GM12878 (cell line): ENCODE data around the gene CALM3. TPM values are rescaled to one million over a fixed set of nuclear protein-coding genes. Genes with fewer than 3 reads are reported as not detected.

Experiments
- ATAC-seq: fragments of 200-7000 bp; cut with Tn5 transposase; 3 replicates; pipeline ENCODE4 v1.9.1; 2020; ENCODE audit warnings: mild to moderate bottlenecking, moderate library complexity
- Bru-seq: library from RNA; stranded (reverse); fragments of 400-500 nt; gene quantifications from one replicate; lab custom pipeline; 2021; lab: Mats Ljungman, UMichigan
- BruChase-seq, 2 experiments: library from RNA; stranded (reverse); fragments of 400-500 nt; gene quantifications; one replicate each; lab custom pipeline; 2021; lab: Mats Ljungman, UMichigan
- BruUV-seq: library from RNA; stranded (reverse); fragments of 400-500 nt; replicated peaks from 2 replicates; lab custom pipeline; 2021; lab: Mats Ljungman, UMichigan
- CTCF ChIA-PET: fragments of 300-600 bp; sonication (Branson Sonifier 250); formaldehyde crosslinking; extraction: SDS; loops from one replicate; lab custom pipeline; 2021; ENCODE audit warnings: inconsistent platforms; lab: Yijun Ruan, JAX
- POLR2A ChIA-PET: fragments of 350-600 bp; formaldehyde crosslinking; extraction: SDS; loops from one replicate; lab custom pipeline; 2021; ENCODE audit warnings: inconsistent platforms; lab: Charles Lee
- RAD21 ChIA-PET: fragments of 300-600 bp; sonication (Branson Sonifier 250); formaldehyde crosslinking; loops from one replicate; lab custom pipeline; 2023; ENCODE audit warnings: antibody characterized with exemption; ENCODE audit not compliant: unreplicated experiment; lab: Charles Lee
- SMC1A ChIA-PET: fragments of 300-600 bp; sonication (Branson Sonifier 250); formaldehyde crosslinking; loops from one replicate; lab custom pipeline; 2023; ENCODE audit not compliant: unreplicated experiment, uncharacterized antibody; lab: Charles Lee
- DNase-seq: peaks from one replicate; pipeline ENCODE4 v3.0.0-alpha.2; 2011; ENCODE audit warnings: low read depth, low spot score
- FAIRE-seq: peaks from 3 replicates; lab custom pipeline; 2011; peaks lifted over from hg19 to GRCh38; lab: Jason Lieb, UNC
- H2AFZ ChIP-seq: 2 replicates; pipeline ENCODE4 v1.6.0; 2011; ENCODE audit warnings: low read depth, low read length, control low read depth; ENCODE audit not compliant: control insufficient read depth
- H3K27ac ChIP-seq: 2 replicates; pipeline ENCODE4 v1.5.1; 2011; ENCODE audit warnings: control low read depth; ENCODE audit not compliant: control insufficient read depth, insufficient read depth
- H3K27me3 ChIP-seq, 2 experiments: replicated peaks in 1 of 2; 2 replicates each; pipeline versions ENCODE4 v1.6.0 to v1.6.1; 2011; ENCODE audit warnings: low read length in 1 of 2; ENCODE audit not compliant: control insufficient read depth in 2 of 2, insufficient read depth in 2 of 2
- H3K36me3 ChIP-seq, 2 experiments: 2 replicates each; pipeline ENCODE4 v1.5.1; 2011; ENCODE audit warnings: low read length in 1 of 2; ENCODE audit not compliant: control insufficient read depth in 2 of 2, insufficient read depth in 2 of 2
- H3K4me1 ChIP-seq: 2 replicates; pipeline ENCODE4 v1.6.1; 2011; ENCODE audit warnings: mild to moderate bottlenecking, low read length, moderate library complexity, mixed read lengths; ENCODE audit not compliant: control insufficient read depth, insufficient read depth
- H3K4me2 ChIP-seq: 2 replicates; pipeline ENCODE4 v1.6.0; 2011; ENCODE audit warnings: control low read depth; ENCODE audit not compliant: control insufficient read depth, insufficient read depth
- H3K4me3 ChIP-seq: fragments of 200-600 bp; sonication (generic); 2 replicates; pipeline ENCODE4 v1.5.1; 2016
- H3K79me2 ChIP-seq: 2 replicates; pipeline ENCODE4 v1.6.0; 2011; ENCODE audit warnings: low read length; ENCODE audit not compliant: control insufficient read depth, insufficient read depth
- H3K9ac ChIP-seq: 2 replicates; pipeline ENCODE4 v1.8.0; 2011; ENCODE audit warnings: low read length, control low read depth, mixed read lengths; ENCODE audit not compliant: control insufficient read depth, insufficient read depth
- H3K9me3 ChIP-seq: replicated peaks from 3 replicates; pipeline ENCODE4 v1.5.1; 2011; ENCODE audit warnings: mild to moderate bottlenecking, low read length; ENCODE audit not compliant: control insufficient read depth, insufficient read depth
- H4K20me1 ChIP-seq: 2 replicates; pipeline ENCODE4 v1.6.0; 2011; ENCODE audit not compliant: control insufficient read depth, insufficient read depth
- BACH1 ChIP-seq: fragments of 450-650 bp; IDR thresholded peaks from 2 replicates; pipeline ENCODE4 v1.6.1; 2017; ENCODE audit warnings: mild to moderate bottlenecking, borderline replicate concordance
- CBX5 ChIP-seq: sonication (generic); IDR thresholded peaks from 2 replicates; pipeline ENCODE4 v1.6.1; 2016; ENCODE audit warnings: low read depth, moderate library complexity, mild to moderate bottlenecking, inconsistent platforms
- IKZF1 ChIP-seq: fragments of 450-650 bp; conservative IDR thresholded peaks from 2 replicates; pipeline ENCODE4 v1.6.1; 2017; ENCODE audit warnings: antibody characterized with exemption, mild to moderate bottlenecking
- NFXL1 ChIP-seq: fragments of 450-650 bp; IDR thresholded peaks from 2 replicates; pipeline ENCODE4 v1.6.1; 2017; ENCODE audit warnings: antibody characterized with exemption, mild to moderate bottlenecking, borderline replicate concordance
- PML ChIP-seq: IDR thresholded peaks from 2 replicates; pipeline ENCODE4 v1.6.1; 2012; ENCODE audit warnings: low read length, inconsistent platforms
- POLR2AphosphoS5 ChIP-seq: IDR thresholded peaks from 2 replicates; pipeline ENCODE4 v1.6.1; 2011; ENCODE audit warnings: mild to moderate bottlenecking, low read length, inconsistent platforms
- SIN3A ChIP-seq: IDR thresholded peaks from 2 replicates; pipeline ENCODE4 v1.6.1; 2012; ENCODE audit warnings: low read depth, low read length, improper control_type of control experiment
- SMARCA5 ChIP-seq: fragments of 450-650 bp; IDR thresholded peaks from 2 replicates; pipeline ENCODE4 v1.6.1; 2017; ENCODE audit warnings: mild to moderate bottlenecking
- TCF12 ChIP-seq: IDR thresholded peaks from 2 replicates; pipeline ENCODE4 v1.6.1; 2011; ENCODE audit warnings: low read depth, mild to moderate bottlenecking, low read length
- ZZZ3 ChIP-seq: IDR thresholded peaks from 2 replicates; pipeline ENCODE4 v1.6.1; 2011; ENCODE audit warnings: low read depth; ENCODE audit not compliant: control insufficient read depth, insufficient read length
- WGBS: methylation state at CpG from one replicate; pipeline ENCODE4 v1.1.6; 2016; ENCODE audit warnings: low lambda C conversion rate; ENCODE audit not compliant: insufficient replicate concordance, insufficient coverage; ENCODE audit errors: missing lambda C conversion rate; 5-methylcytosine and 5-hydroxymethylcytosine counted together
- in situ Hi-C: fragments of 300-500 bp; cut with MboI; formaldehyde crosslinking; loops from 9 replicates; pipeline ENCODE4 v1.14.3; 2018; ENCODE audit warnings: mixed read lengths
- intact Hi-C: fragments of 100-400 bp; cut with micrococcal nuclease; formaldehyde crosslinking; loops from one replicate; pipeline ENCODE4 v1.14.2; 2022; ENCODE audit not compliant: unreplicated experiment
- long read RNA-seq, 2 experiments: library from polyadenylated mRNA; unstranded; transcript quantifications; one replicate each; pipeline ENCODE4 v2.0.0, GENCODE V29; 2019 to 2020
- polyA minus RNA-seq, 3 experiments: library from RNA; depleted of rRNA, polyadenylated mRNA; stranded (reverse); fragments of >200 nt; gene quantifications; 2 replicates each; pipeline ENCODE4 v1.2.3, GENCODE V29; 2011
- polyA plus RNA-seq, 11 experiments: library from polyadenylated mRNA; depleted of rRNA in 4 of 11; unstranded in 6 of 11; stranded (reverse) in 5 of 11; fragments of >200 nt; fragmentation: Nextera tagmentation in 4 of 11; fragmentation: Illumina TruSeq in 1 of 11; extraction: Ambion mirVana in 4 of 11; extraction: Trizol in 1 of 11; gene quantifications; 1 replicate in 1 of 11; 2 replicates in 10 of 11; pipeline versions ENCODE4 v1.2.1 to v1.2.3, GENCODE V29; 2011 to 2016; ENCODE audit warnings: inconsistent platforms in 2 of 11, missing spikeins in 2 of 11, low read depth in 1 of 11
- total RNA-seq, 4 experiments: library from RNA; depleted of rRNA in 3 of 4; stranded (reverse); fragments of >200 nt in 3 of 4; fragmentation: Illumina TruSeq in 1 of 4; extraction: Trizol in 1 of 4; gene quantifications; 2 replicates each; pipeline versions ENCODE4 v1.2.1 to v1.2.3, GENCODE V29; 2013 to 2021
- TF ChIP-seq, protein P1 (sequence below): fragments of 450-650 bp; IDR thresholded peaks from 2 replicates; pipeline ENCODE4 v1.6.1; 2016; ENCODE audit warnings: mild to moderate bottlenecking
- TF ChIP-seq, protein P2 (sequence below): IDR thresholded peaks from 2 replicates; pipeline ENCODE4 v1.6.1; 2011; ENCODE audit warnings: mild to moderate bottlenecking, low read depth, low read length, moderate library complexity; ENCODE audit not compliant: insufficient replicate concordance
- TF ChIP-seq, protein P3 (sequence below): IDR thresholded peaks from 2 replicates; pipeline ENCODE4 v1.6.1; 2011; ENCODE audit warnings: low read depth, mild to moderate bottlenecking, low read length, moderate library complexity, borderline replicate concordance; ENCODE audit errors: extremely low read depth

CALM3 gene
- total RNA-seq (2013; cell fraction: nucleolus; rRNA removed) = 54.7 and 60.8 TPM in 2 replicates
- 177 and 178 TPM in 2 replicates for total RNA-seq (2014; rRNA removed)
- total RNA-seq (2014; rRNA removed; fragmentation: Illumina TruSeq; extraction: Trizol) = 197 and 205 TPM in 2 replicates
- total RNA-seq (2021) = 371 and 375 TPM in 2 replicates
- polyA plus RNA-seq (2011; ENCODE audit: low read depth) = 291 TPM
- 733 and 849 TPM in 2 replicates for polyA plus RNA-seq (2011; rRNA removed)
- polyA plus RNA-seq (2011; cell fraction: cytosol; rRNA removed) = 498 and 585 TPM in 2 replicates
- 422 and 445 TPM in 2 replicates for polyA plus RNA-seq (2011; cell fraction: nucleus; rRNA removed)
- polyA plus RNA-seq (2012) = 373 and 454 TPM in 2 replicates
- polyA plus RNA-seq (2014; fragmentation: Illumina TruSeq; extraction: Trizol) = 338 and 393 TPM in 2 replicates
- 100 to 1,000 TPM; 164 to 202 TPM for polyA plus RNA-seq (2014; fragmentation: Nextera tagmentation; extraction: Ambion mirVana)
- 346 and 407 TPM in 2 replicates for polyA plus RNA-seq (2014; rRNA removed)
- 100 to 1,000 TPM; 349 to 375 TPM for polyA plus RNA-seq (2016; fragmentation: Nextera tagmentation; extraction: Ambion mirVana)
- polyA minus RNA-seq (2011; rRNA and poly(A)+ RNA removed) = 226 and 423 TPM in 2 replicates
- polyA minus RNA-seq (2011; cell fraction: cytosol; rRNA and poly(A)+ RNA removed) = 89.3 and 102 TPM in 2 replicates
- 49.6 and 52.8 TPM in 2 replicates for polyA minus RNA-seq (2011; cell fraction: nucleus; rRNA and poly(A)+ RNA removed)
- Bru-seq, nascent RNA = percentile 91 among the genes with signal in this experiment
- BruChase-seq, experiment 1, labeled RNA remaining after a 6-hour chase = percentile 99 among the genes with signal in this experiment
- percentile 96 among the genes with signal in this experiment for BruChase-seq, experiment 2, labeled RNA remaining after a 2-hour chase
- long read RNA-seq, experiment 1, transcript CALM3-201 (6 exons, 2,289 nt) = major isoform, 131 of 142 reads
- long read RNA-seq, experiment 1, partial matches to known transcripts = 2 of 142 reads
- long read RNA-seq, experiment 1, other reads (novel, unspliced or antisense) = 7 of 142 reads
- long read RNA-seq, experiment 2, transcript CALM3-201 (6 exons, 2,289 nt) = major isoform, 220 of 229 reads
- long read RNA-seq, experiment 2, partial matches to known transcripts = 1 of 229 reads
- long read RNA-seq, experiment 2, other reads (novel, unspliced or antisense) = 6 of 229 reads

DNA sequence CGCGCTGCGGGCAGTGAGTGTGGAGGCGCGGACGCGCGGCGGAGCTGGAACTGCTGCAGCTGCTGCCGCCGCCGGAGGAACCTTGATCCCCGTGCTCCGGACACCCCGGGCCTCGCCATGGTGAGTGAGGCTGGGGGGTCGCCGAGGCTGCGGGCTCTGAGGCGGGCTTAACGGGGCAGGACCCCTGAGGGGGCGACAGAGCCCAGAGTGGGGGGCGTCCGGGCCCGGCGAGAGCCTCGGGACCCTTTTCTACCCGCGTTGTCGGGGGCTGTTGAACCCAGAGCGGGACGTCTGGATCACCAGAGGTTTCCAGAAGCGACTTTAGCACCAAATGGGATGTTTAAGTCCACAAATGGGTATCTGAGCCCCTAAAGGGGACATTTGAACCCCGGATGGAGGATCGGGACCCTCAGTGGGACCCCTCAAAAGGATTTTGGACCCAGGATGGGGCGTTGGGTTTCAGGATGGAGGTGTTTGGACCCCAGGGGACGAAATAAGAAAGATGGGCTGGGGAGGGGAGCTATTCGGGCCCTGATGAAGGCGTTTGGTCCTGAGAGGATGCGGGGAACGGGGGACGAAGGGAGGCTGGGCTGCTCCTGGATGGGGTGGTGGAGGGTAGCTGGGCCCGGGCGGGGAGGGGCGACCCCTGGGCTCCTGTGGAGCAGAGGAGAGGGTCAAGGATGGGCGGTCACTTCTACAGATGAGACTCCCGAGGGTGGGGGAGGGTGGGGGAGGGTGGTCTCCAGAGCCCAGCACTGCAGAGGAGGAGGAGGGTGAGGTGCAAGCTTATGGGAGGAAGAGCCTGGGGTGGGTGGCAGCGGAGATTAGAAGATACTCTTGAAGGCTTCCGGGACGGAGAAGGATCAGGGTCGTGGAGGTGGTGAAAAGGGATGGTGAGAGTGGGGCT is at the start of gene CALM3:
Gene CALM3 (plus strand): TSS at position 13 of the 907 bp plus-strand sequence. CDS start 105 bp downstream, at position 118.
- under 1% methylated on average over 38 of the region's 51 CpGs for whole genome bisulfite sequencing
- POLR2A ChIA-PET = interaction anchor here (0.6 to 7.3 kb wide), 15 partner anchors 11 to 959 kb away, joined by 3 to 72 read pairs (median 5); partner anchors contain the start of genes DACT3, IRF2BP1 and PTGIR
- RAD21 ChIA-PET = interaction anchor here (0.9 to 4.7 kb wide), 8 partner anchors 11 to 143 kb away, joined by 3 to 48 read pairs (median 8); partner anchors contain the start of genes DACT3 and PRKD2
- FAIRE-seq = no peak
- H4K20me1 ChIP-seq = peaks cover 8% of the 10 kb centered on the region
- H3K27ac ChIP-seq = peak within 1 kb of the TSS; percentile 98
- BruUV-seq = TSS peak; percentile 74
- SMC1A ChIA-PET = interaction anchor here (0.6 to 4.7 kb wide), 6 partner anchors 14 to 60 kb away, joined by 3 to 83 read pairs (median 4); partner anchors contain the start of gene DACT3
- peak within 1 kb of the TSS; percentile 97 for H2AFZ ChIP-seq
- peaks cover 49% of the 10 kb centered on the region for H3K79me2 ChIP-seq
- peak within 1 kb of the TSS; percentile 93 for H3K4me2 ChIP-seq
- no peaks in the 10 kb centered on the region for H3K27me3 ChIP-seq
- intact Hi-C loops (no loop called here), in situ Hi-C loops (no loop called here)
- H3K4me1 ChIP-seq = peaks cover 12% of the 10 kb centered on the region
- ATAC-seq = peak; percentile 2; the same call in 2 of the 3 replicates
- CTCF ChIA-PET = interaction anchor here (0.8 to 5.6 kb wide), 6 partner anchors 13 to 585 kb away, joined by 3 to 73 read pairs (median 19); partner anchors contain the start of gene DACT3
- peak within 1 kb of the TSS; percentile 99 for H3K4me3 ChIP-seq
- H3K9ac ChIP-seq = peak within 1 kb of the TSS; percentile 99
- peaks cover 11% of the 10 kb centered on the region in 2 experiments for H3K36me3 ChIP-seq
- peaks cover 7% of the 10 kb centered on the region; the same call in 2 of the 3 replicates for H3K9me3 ChIP-seq
- no peak for DNase-seq
- TF ChIP-seq CBX5 = 0 out of 2 replicates have a peak, but pooled peaks have one; percentile 72
- TF ChIP-seq, protein P1, sequence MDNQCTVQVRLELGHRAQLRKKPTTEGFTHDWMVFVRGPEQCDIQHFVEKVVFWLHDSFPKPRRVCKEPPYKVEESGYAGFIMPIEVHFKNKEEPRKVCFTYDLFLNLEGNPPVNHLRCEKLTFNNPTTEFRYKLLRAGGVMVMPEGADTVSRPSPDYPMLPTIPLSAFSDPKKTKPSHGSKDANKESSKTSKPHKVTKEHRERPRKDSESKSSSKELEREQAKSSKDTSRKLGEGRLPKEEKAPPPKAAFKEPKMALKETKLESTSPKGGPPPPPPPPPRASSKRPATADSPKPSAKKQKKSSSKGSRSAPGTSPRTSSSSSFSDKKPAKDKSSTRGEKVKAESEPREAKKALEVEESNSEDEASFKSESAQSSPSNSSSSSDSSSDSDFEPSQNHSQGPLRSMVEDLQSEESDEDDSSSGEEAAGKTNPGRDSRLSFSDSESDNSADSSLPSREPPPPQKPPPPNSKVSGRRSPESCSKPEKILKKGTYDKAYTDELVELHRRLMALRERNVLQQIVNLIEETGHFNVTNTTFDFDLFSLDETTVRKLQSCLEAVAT = 0 out of 2 replicates have a peak, but pooled peaks have one; percentile 9
- TF ChIP-seq, protein P2, sequence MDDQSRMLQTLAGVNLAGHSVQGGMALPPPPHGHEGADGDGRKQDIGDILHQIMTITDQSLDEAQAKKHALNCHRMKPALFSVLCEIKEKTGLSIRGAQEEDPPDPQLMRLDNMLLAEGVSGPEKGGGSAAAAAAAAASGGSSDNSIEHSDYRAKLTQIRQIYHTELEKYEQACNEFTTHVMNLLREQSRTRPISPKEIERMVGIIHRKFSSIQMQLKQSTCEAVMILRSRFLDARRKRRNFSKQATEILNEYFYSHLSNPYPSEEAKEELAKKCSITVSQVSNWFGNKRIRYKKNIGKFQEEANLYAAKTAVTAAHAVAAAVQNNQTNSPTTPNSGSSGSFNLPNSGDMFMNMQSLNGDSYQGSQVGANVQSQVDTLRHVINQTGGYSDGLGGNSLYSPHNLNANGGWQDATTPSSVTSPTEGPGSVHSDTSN = no peak
- no peak for TF ChIP-seq IKZF1
- peak; percentile 65; the same call in 1 of the 2 replicates for TF ChIP-seq POLR2AphosphoS5
- peak; percentile 77; the same call in 1 of the 2 replicates for TF ChIP-seq TCF12
- peak; percentile 79; the same call in 1 of the 2 replicates for TF ChIP-seq NFXL1
- TF ChIP-seq, protein P3, sequence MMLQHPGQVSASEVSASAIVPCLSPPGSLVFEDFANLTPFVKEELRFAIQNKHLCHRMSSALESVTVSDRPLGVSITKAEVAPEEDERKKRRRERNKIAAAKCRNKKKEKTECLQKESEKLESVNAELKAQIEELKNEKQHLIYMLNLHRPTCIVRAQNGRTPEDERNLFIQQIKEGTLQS = no peak
- peak; percentile 79; the same call in 1 of the 2 replicates for TF ChIP-seq SMARCA5
- 0 out of 2 replicates have a peak, but pooled peaks have one; percentile 15 for TF ChIP-seq BACH1
- TF ChIP-seq PML = 0 out of 2 replicates have a peak, but pooled peaks have one; percentile 6
- TF ChIP-seq ZZZ3 = no peak
- TF ChIP-seq SIN3A = 0 out of 2 replicates have a peak, but pooled peaks have one; percentile 8
